Measurements from ENCODE around the gene OPN3. TPM values are rescaled to one million over a fixed set of nuclear protein-coding genes. Genes with fewer than 3 reads are reported as not detected.

The OPN3 gene
- total RNA-seq, 2 donors from 2014 or later: 4.4 to 4.5 TPM

- Mint-ChIP-seq H3K9me3 (no peaks in the 10 kb centered on the region), H3K27ac (no peak overlapping the region), H3K27me3 (no peaks in the 10 kb centered on the region), H3K4me1 (ENCODE audit: low read depth in 2 of 2) (no peaks in the 10 kb centered on the region), H3K4me3 (no peak overlapping the region), H3K36me3 (no peaks in the 10 kb centered on the region)
- ATAC-seq: no peak
- no peak for DNase-seq (ENCODE audit: low spot score)
Measured at GRCh38 chr1:241607497-241607896, 32.7 kb downstream of the OPN3 start.

DNA sequence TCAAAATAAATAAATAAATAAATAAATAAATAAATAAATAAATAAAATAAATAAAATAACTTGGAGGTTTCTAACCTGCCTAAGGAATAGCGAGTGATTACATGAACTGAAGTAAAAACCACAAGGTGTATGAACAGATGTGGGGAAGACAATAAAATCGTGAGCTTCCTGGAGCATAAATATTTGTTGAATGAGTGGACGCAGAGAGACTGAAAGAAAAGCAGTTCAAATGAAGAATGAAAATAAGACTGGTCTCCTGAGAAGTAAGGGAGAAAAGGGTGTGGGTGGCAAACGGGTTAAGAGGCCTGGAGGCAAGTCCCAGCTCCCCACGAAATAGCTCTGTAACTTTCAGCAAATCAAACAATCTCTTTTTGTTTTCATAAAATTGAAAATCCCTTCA is 33.6 kb downstream of the OPN3 start:
- Mint-ChIP-seq H3K27me3 (no peaks in the 10 kb centered on the region), H3K9me3 (no peaks in the 10 kb centered on the region), H3K4me3 (no peak overlapping the region), H3K36me3 (no peaks in the 10 kb centered on the region), H3K27ac (no peak overlapping the region), H3K4me1 (ENCODE audit: low read depth in 2 of 2) (no peaks in the 10 kb centered on the region)
- DNase-seq (ENCODE audit: low spot score) (no peak), ATAC-seq (no peak)

DNA sequence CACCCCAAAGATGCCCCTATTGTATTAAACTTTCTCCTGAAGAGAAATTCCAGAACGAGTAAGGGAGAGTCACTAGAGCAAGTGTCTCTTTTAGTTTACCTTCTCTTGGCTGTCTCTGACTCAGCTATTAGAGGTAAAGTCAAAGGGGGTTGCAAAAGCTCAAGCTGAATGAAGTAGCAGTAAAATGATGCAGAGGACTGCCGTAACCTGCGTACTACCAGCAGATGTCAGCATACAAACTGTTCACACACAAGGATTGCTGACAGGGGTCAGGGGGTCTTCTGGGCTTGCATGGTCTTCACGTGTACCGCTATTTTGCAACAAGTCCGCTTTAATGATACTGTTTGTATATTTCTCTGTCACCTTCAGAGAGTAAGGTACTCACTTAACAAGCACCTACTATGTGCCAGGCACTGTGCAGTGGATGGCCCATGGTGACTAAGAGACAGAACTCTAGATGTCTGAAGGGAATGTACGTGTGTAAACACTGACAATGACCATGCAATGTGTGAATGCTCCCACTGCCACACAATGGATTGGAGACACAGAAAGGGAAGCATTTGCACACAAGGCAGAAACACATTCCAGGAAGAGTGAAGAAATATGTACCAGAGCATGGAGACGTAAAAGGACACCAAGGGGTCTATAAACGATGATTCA is 34.9 kb downstream of the OPN3 start:
- no peak overlapping the region for H3K27ac Mint-ChIP-seq
- H3K4me3 Mint-ChIP-seq: no peak overlapping the region
- H3K9me3 Mint-ChIP-seq: no peaks in the 10 kb centered on the region
- no peaks in the 10 kb centered on the region for H3K27me3 Mint-ChIP-seq
- no peaks in the 10 kb centered on the region for H3K36me3 Mint-ChIP-seq
- H3K4me1 Mint-ChIP-seq (ENCODE audit: low read depth in 2 of 2): no peaks in the 10 kb centered on the region
- ATAC-seq (no peak), DNase-seq (ENCODE audit: low spot score) (no peak)

- H3K4me1 Mint-ChIP-seq (ENCODE audit: low read depth in 2 of 2): no peaks in the 10 kb centered on the region
- no peaks in the 10 kb centered on the region for H3K36me3 Mint-ChIP-seq
- H3K4me3 Mint-ChIP-seq: no peak overlapping the region
- H3K27me3 Mint-ChIP-seq: no peaks in the 10 kb centered on the region
- ATAC-seq (no peak), DNase-seq (ENCODE audit: low spot score) (no peak)
- H3K9me3 Mint-ChIP-seq: no peaks in the 10 kb centered on the region
- no peak overlapping the region for H3K27ac Mint-ChIP-seq
Measured at GRCh38 chr1:241603731-241604245, 36.4 kb downstream of the OPN3 start.

GRCh38 chr1:241600496-241600901 is 39.7 kb downstream of the OPN3 start:
- peak in 1 of 2 donors; percentile 36 for ATAC-seq
- no peak overlapping the region for H3K27ac Mint-ChIP-seq

DNA sequence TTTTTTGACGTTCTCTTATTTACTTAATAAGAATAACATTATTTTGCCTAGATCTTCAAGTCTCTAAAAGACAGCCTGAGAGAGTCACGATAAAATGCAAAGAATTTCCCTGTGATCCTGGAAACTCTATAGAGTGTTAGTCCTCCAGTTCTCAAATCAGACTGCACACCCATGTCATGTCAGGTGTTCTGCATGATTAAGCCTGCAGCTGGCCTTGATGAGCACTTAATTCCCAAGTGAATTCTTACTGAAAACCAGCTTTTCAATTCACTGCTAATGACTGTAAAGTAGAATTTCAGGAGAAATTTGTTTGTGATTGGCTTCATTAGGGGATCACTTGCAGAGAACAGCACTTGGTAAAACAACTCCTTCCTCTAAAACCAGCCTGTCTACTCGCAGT is 41.9 kb downstream of the OPN3 start:
- Mint-ChIP-seq H3K4me1 (ENCODE audit: low read depth in 2 of 2) (no peaks in the 10 kb centered on the region), H3K27ac (no peak overlapping the region), H3K27me3 (no peaks in the 10 kb centered on the region), H3K9me3 (no peaks in the 10 kb centered on the region), H3K36me3 (no peaks in the 10 kb centered on the region), H3K4me3 (no peak overlapping the region)
- DNase-seq (ENCODE audit: low spot score) (no peak), ATAC-seq (no peak)

More at GRCh38 chr1:241600496-241600901, 39.7 kb downstream of the OPN3 start:
- H3K9me3 Mint-ChIP-seq: no peaks in the 10 kb centered on the region
- H3K4me1 Mint-ChIP-seq (ENCODE audit: low read depth in 2 of 2): no peaks in the 10 kb centered on the region
- H3K27me3 Mint-ChIP-seq: no peaks in the 10 kb centered on the region
- H3K4me3 Mint-ChIP-seq: no peak overlapping the region
- DNase-seq (ENCODE audit: low spot score): no peak
- H3K36me3 Mint-ChIP-seq: no peaks in the 10 kb centered on the region

- no peaks in the 10 kb centered on the region for H3K9me3 Mint-ChIP-seq
- H3K36me3 Mint-ChIP-seq: no peaks in the 10 kb centered on the region
- H3K4me1 Mint-ChIP-seq (ENCODE audit: low read depth in 2 of 2): no peaks in the 10 kb centered on the region
- ATAC-seq: no peak
- no peak overlapping the region for H3K27ac Mint-ChIP-seq
- DNase-seq (ENCODE audit: low spot score): no peak
- no peak overlapping the region for H3K4me3 Mint-ChIP-seq
- no peaks in the 10 kb centered on the region for H3K27me3 Mint-ChIP-seq
Measured at GRCh38 chr1:241596633-241597032, 43.5 kb downstream of the OPN3 start.

GRCh38 chr1:241593186-241593585 is 47.0 kb downstream of the OPN3 start:
- Mint-ChIP-seq H3K36me3 (no peaks in the 10 kb centered on the region), H3K27me3 (no peaks in the 10 kb centered on the region), H3K4me1 (ENCODE audit: low read depth in 2 of 2) (no peaks in the 10 kb centered on the region), H3K4me3 (no peak overlapping the region), H3K27ac (no peak overlapping the region), H3K9me3 (no peaks in the 10 kb centered on the region)
- DNase-seq (ENCODE audit: low spot score): no peak
- ATAC-seq: no peak

GRCh38 chr1:241592273-241592958 is 47.8 kb downstream of the OPN3 start:
- H3K4me1 Mint-ChIP-seq (ENCODE audit: low read depth in 2 of 2): no peaks in the 10 kb centered on the region
- ATAC-seq: peak in 1 of 2 donors; percentile 76
- no peak for DNase-seq (ENCODE audit: low spot score)

DNA sequence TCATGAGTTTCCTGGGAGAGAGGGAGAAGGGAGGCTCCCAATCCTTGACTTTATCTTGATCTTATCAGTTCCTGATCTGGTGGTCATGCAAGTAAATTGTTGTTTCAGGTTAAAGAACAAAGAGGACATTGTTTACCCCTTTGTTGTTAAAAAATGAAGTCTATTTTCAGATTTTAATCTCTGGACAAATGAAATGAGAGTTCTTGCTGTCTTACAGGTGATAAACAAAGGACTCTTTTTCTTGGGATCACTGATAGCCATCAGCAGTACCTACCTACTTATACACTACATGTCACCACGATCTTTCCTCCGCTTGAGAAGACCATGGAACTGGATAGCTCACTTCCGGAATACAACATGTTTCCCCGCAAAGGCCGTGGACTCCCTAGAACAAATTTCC is 48.4 kb downstream of the OPN3 start:
- no peaks in the 10 kb centered on the region for H3K36me3 Mint-ChIP-seq
- no peaks in the 10 kb centered on the region for H3K27me3 Mint-ChIP-seq
- H3K9me3 Mint-ChIP-seq: no peaks in the 10 kb centered on the region
- no peaks in the 10 kb centered on the region for H3K4me1 Mint-ChIP-seq (ENCODE audit: low read depth in 2 of 2)
- DNase-seq (ENCODE audit: low spot score): no peak
- H3K27ac Mint-ChIP-seq: no peak overlapping the region
- no peak for ATAC-seq
- no peak overlapping the region for H3K4me3 Mint-ChIP-seq

More at GRCh38 chr1:241592273-241592958, 47.8 kb downstream of the OPN3 start:
- no peak overlapping the region for H3K27ac Mint-ChIP-seq
- no peak overlapping the region for H3K4me3 Mint-ChIP-seq
- no peaks in the 10 kb centered on the region for H3K27me3 Mint-ChIP-seq
- no peaks in the 10 kb centered on the region for H3K9me3 Mint-ChIP-seq
- no peaks in the 10 kb centered on the region for H3K36me3 Mint-ChIP-seq

GRCh38 chr1:241591317-241591716 is 48.9 kb downstream of the OPN3 start:
- Mint-ChIP-seq H3K27me3 (no peaks in the 10 kb centered on the region), H3K4me3 (no peak overlapping the region), H3K4me1 (ENCODE audit: low read depth in 2 of 2) (no peaks in the 10 kb centered on the region), H3K36me3 (no peaks in the 10 kb centered on the region), H3K9me3 (no peaks in the 10 kb centered on the region), H3K27ac (no peak overlapping the region)
- no peak for ATAC-seq
- DNase-seq (ENCODE audit: low spot score): no peak

DNA sequence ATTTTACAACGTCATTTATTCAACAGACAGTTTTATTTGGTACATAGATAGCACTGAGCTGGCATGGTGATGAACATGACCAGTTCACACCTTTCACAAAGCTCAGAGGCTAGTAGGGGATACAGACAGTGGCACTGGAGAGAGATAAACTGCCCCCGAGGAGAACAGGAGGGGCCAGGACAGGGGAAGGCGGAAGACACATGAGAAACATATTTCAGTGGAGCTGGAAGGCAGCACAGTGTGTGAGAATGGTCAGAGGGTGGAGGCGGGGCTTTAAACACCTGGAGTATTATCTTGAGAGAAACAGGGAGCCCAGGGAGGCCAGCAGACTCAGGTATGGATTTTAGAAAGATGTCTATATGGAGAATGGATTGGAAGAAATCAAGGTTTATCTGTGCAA is 49.5 kb downstream of the OPN3 start:
- ATAC-seq (no peak), DNase-seq (ENCODE audit: low spot score) (no peak)
- Mint-ChIP-seq H3K27me3 (no peaks in the 10 kb centered on the region), H3K27ac (no peak overlapping the region), H3K9me3 (no peaks in the 10 kb centered on the region), H3K4me1 (ENCODE audit: low read depth in 2 of 2) (no peaks in the 10 kb centered on the region), H3K36me3 (no peaks in the 10 kb centered on the region), H3K4me3 (no peak overlapping the region)

GRCh38 chr1:241589521-241589920 is 50.6 kb downstream of the OPN3 start:
- no peaks in the 10 kb centered on the region for H3K27me3 Mint-ChIP-seq
- no peak for ATAC-seq

GRCh38 chr1:241586905-241587512 is 53.2 kb downstream of the OPN3 start:
- DNase-seq (ENCODE audit: low spot score) (no peak), ATAC-seq (no peak)
- H3K27me3 Mint-ChIP-seq: peaks cover 5 to 10% of the 10 kb centered on the region in 2 donors
- no peaks in the 10 kb centered on the region for H3K9me3 Mint-ChIP-seq
- H3K4me3 Mint-ChIP-seq: no peak overlapping the region
- H3K36me3 Mint-ChIP-seq: no peaks in the 10 kb centered on the region
- H3K27ac Mint-ChIP-seq: no peak overlapping the region
- no peaks in the 10 kb centered on the region for H3K4me1 Mint-ChIP-seq (ENCODE audit: low read depth in 2 of 2)

More at GRCh38 chr1:241589521-241589920, 50.6 kb downstream of the OPN3 start:
- Mint-ChIP-seq H3K9me3 (no peaks in the 10 kb centered on the region), H3K4me3 (no peak overlapping the region), H3K27ac (no peak overlapping the region), H3K4me1 (ENCODE audit: low read depth in 2 of 2) (no peaks in the 10 kb centered on the region), H3K36me3 (no peaks in the 10 kb centered on the region)
- DNase-seq (ENCODE audit: low spot score): no peak

All from natural killer cell treated with Interleukin-12 subunit alpha and Interleukin-12 subunit beta and Interleukin-15 and Interleukin-18, amount 100 ng/mL, for 72 hours (primary cell).